Measurements from ENCODE around the gene TLR1.
"Not testable (repeated sequence)": the region's sequence is repeated elsewhere in the genome, so short reads cannot be mapped to it uniquely, and the experiment has no call there.

TLR1 gene

DNA sequence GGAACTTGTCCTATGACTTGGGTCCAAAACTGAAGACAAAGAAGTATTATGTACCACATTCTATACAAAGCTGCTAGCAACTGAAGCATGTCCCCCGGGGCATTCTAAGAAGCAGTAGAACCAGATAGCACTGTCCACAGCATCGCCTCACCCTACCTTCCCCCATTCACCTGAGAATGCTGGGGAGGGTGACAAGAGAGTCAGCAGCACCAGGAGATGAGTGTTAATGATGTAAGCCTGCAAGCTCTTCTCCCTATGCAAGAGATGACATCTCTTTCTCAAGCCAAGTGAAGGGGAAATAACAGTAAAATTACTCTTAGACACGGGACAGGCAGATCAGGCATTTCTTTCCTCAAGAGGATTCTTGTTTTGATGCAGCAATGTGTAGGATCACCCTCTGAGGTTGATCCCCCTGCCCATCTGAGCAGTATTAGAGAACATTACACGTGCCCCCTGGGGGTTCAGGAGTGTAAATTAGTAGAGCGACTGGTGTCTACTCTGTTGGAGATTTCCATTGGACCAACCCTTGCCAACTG is 13.9 kb upstream of the TLR1 start:
- Histone ChIP-seq H3K4me1 (ENCODE audit: control insufficient read depth in 1 of 2, insufficient read depth in 1 of 2, low read depth in 1 of 2, low read length in 1 of 2) (peaks cover 41 to 50% of the 10 kb centered on the region in 2 experiments), H3K4me3 (ENCODE audit: low read depth in 1 of 2, low read length in 1 of 2) (no peak overlapping the region), H3K9me3 (no peaks in the 10 kb centered on the region)

DNA sequence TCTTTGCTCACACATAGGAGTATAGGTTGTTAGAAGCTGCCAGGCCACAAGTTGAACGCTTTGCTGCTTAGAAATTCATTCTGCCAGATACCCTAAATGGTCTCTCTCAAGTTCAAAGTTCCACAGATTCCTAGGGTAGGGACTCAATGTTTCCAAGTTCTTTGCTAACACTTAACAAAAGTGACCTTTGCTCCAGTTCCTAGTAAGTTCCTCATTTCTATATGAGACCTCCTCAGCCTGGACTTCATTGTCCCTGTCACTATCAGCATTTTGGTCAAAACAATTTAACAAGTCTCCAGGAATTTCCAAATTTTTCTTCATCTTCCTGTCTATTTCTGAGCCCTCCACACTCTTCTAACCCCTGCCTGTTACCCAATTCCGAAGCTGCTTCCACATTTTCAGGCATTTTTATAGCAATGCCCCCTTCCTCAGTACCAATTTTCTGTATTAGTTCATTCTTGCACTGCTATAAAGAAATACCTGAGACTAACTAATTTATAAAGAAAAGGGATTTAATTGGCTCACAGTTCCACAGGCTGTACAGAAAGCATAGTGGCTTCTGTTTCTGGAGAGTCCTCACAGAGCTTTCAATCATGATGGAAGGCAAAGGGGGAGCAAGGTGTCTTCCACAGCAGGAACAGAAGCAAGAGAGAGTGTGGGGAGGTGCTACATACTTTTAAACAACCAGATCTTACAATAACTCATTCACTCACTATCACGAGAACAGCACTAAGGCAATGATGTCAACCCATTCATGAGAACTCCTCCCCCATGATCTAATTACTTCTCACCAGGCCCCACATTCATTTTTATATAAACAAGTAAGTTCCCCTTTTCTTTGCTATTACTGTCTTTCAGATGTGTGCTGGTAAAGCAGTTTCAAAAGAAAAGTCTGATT is 11.5 kb upstream of the TLR1 start:
- H3K4me3 ChIP-seq (ENCODE audit: low read depth in 1 of 2, low read length in 1 of 2): no peak overlapping the region
- H3K27me3 ChIP-seq: no peaks in the 10 kb centered on the region
- no peaks in the 10 kb centered on the region for H3K9me3 ChIP-seq
- H3K36me3 ChIP-seq: no peaks in the 10 kb centered on the region
- H3K4me1 ChIP-seq (ENCODE audit: control insufficient read depth in 1 of 2, insufficient read depth in 1 of 2, low read depth in 1 of 2, low read length in 1 of 2): peaks cover 65 to 72% of the 10 kb centered on the region in 2 experiments
- H3K27ac ChIP-seq: peak overlapping the region; percentile 78
- TF ChIP-seq, protein P1, sequence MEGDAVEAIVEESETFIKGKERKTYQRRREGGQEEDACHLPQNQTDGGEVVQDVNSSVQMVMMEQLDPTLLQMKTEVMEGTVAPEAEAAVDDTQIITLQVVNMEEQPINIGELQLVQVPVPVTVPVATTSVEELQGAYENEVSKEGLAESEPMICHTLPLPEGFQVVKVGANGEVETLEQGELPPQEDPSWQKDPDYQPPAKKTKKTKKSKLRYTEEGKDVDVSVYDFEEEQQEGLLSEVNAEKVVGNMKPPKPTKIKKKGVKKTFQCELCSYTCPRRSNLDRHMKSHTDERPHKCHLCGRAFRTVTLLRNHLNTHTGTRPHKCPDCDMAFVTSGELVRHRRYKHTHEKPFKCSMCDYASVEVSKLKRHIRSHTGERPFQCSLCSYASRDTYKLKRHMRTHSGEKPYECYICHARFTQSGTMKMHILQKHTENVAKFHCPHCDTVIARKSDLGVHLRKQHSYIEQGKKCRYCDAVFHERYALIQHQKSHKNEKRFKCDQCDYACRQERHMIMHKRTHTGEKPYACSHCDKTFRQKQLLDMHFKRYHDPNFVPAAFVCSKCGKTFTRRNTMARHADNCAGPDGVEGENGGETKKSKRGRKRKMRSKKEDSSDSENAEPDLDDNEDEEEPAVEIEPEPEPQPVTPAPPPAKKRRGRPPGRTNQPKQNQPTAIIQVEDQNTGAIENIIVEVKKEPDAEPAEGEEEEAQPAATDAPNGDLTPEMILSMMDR (IDR thresholded peaks at IDR 0.05): no peak

More for the DNA sequence above, 13.9 kb upstream of the TLR1 start:
- no peaks in the 10 kb centered on the region for H3K27me3 ChIP-seq
- no peaks in the 10 kb centered on the region for H3K36me3 ChIP-seq
- peak overlapping the region; percentile 69 for H3K27ac ChIP-seq
- TF ChIP-seq, protein P1 (IDR thresholded peaks at IDR 0.05): no peak

DNA sequence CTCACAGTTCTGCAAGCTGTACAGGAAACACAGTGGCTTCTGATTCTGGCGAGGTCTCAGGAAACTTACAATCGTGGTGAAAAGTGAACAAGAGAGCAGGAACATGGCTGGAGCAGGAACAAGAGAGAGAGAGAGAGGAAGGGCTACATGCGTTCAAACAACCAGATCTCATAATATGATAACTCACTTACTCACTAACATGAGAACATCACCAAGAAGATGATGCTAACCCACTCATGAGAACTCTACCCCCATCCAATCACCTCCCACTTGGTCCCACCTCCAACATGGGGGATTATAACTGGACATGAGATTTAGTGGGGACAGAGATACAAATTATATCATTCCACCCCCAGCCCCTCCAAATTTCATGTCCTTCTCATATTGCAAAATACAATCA is 9.8 kb upstream of the TLR1 start:
- Histone ChIP-seq H3K27me3 (no peaks in the 10 kb centered on the region), H3K36me3 (no peaks in the 10 kb centered on the region), H3K4me3 (ENCODE audit: low read depth in 1 of 2, low read length in 1 of 2) (peak overlapping the region in 1 of 2 experiments; percentile 13), H3K27ac (peak overlapping the region; percentile 78), H3K9me3 (no peaks in the 10 kb centered on the region), H3K4me1 (ENCODE audit: control insufficient read depth in 1 of 2, insufficient read depth in 1 of 2, low read depth in 1 of 2, low read length in 1 of 2) (peaks cover 82 to 90% of the 10 kb centered on the region in 2 experiments)
- TF ChIP-seq, protein P1 (IDR thresholded peaks at IDR 0.05): no peak

DNA sequence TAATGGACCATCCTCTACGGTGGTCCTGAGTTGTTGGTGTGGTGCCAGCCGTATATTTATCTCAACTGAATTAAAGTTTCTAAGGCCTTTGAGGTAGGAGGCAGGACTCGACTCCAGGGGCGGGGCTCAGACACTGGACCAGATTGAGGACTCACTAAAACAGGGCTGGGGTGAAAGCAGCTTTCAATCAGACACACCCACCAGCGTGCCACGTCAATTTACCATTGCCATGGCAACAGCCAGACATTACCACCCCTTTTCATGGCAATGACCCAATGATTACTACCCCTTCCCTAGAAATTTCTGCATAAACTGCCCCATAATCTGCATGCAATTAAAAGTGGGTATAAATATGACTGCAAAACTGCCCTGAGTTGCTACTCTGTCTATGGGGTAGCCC is 6.7 kb upstream of the TLR1 start:
- TF ChIP-seq, protein P1 (IDR thresholded peaks at IDR 0.05): no peak
- Histone ChIP-seq H3K4me1 (ENCODE audit: control insufficient read depth in 1 of 2, insufficient read depth in 1 of 2, low read depth in 1 of 2, low read length in 1 of 2) (peaks cover 75 to 84% of the 10 kb centered on the region in 2 experiments), H3K27me3 (no peaks in the 10 kb centered on the region), H3K4me3 (ENCODE audit: low read depth in 1 of 2, low read length in 1 of 2) (no peak overlapping the region), H3K36me3 (no peaks in the 10 kb centered on the region), H3K27ac (peak overlapping the region; percentile 19), H3K9me3 (no peaks in the 10 kb centered on the region)

DNA sequence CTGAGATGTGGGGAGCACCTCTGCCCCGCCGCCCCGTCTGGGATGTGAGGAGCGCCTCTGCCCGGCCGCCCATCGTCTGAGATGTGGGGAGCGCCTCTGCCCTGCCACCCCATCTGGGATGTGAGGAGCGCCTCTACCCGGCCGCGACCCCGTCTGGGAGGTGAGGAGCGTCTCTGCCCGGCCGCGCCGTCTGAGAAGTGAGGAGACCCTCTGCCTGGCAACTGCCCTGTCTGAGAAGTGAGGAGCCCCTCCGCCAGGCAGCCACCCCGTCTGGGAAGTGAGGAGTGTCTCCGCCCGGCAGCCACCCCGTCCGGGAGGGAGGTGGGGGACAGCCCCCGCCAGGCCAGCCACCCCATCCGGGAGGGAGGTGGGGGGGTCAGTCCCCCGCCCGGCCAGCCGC is 2.9 kb upstream of the TLR1 start:
- not testable (repeated sequence) for H3K27ac ChIP-seq; H3K4me3 ChIP-seq (ENCODE audit: low read depth in 1 of 2, low read length in 1 of 2); H3K36me3 ChIP-seq; H3K27me3 ChIP-seq; H3K9me3 ChIP-seq
- H3K4me1 ChIP-seq (ENCODE audit: control insufficient read depth in 1 of 2, insufficient read depth in 1 of 2, low read depth in 1 of 2, low read length in 1 of 2): peaks cover 62 to 69% of the 10 kb centered on the region in 2 experiments

DNA sequence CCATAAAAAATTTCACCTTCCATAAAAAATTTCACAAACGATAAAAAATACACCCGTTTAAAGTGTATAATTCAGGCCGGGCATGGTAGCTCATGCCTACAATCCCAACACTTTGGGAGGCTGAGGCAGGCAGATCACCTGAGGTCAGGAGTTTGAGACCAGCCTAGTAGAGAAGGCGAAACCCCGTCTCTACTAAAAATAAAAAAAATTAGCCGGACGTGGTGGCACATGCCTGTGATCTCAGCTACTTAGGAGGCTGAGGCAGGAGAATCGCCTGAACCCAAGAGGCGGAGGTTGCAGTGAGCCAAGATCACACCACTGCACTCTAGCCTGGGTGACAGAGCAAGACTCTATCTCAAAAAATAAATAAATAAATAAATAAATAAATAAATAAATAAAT is 1.7 kb upstream of the TLR1 start:
- Histone ChIP-seq H3K4me1 (ENCODE audit: control insufficient read depth in 1 of 2, insufficient read depth in 1 of 2, low read depth in 1 of 2, low read length in 1 of 2) (peaks cover 62 to 70% of the 10 kb centered on the region in 2 experiments), H3K36me3 (peaks cover 21% of the 10 kb centered on the region), H3K27ac (peak overlapping the region; percentile 92), H3K4me3 (ENCODE audit: low read depth in 1 of 2, low read length in 1 of 2) (peak overlapping the region; percentile 75 to 79)
- not testable (repeated sequence) for H3K27me3 ChIP-seq, H3K9me3 ChIP-seq

Data from neutrophil (primary cell).